Erythroblast (primary cell): ENCODE measurements around the gene PCDHGC3.

Experiments used
- GATA1 ChIP-seq: IDR thresholded peaks from 2 replicates; pipeline ENCODE4 v1.6.1; 2011; ENCODE audit warnings: low read depth, mild to moderate bottlenecking, control low read depth, low read length, moderate library complexity
- POLR2A ChIP-seq: IDR thresholded peaks from 2 replicates; pipeline ENCODE4 v1.6.1; 2011; ENCODE audit warnings: mild to moderate bottlenecking, low read length

GRCh38 chr5:141517880-141518617 lies 42.3 kb downstream of the PCDHGC3 start:
- TF ChIP-seq POLR2A (no peak), GATA1 (no peak)
